Measurements from ENCODE around the gene MRPL17.

MRPL17 gene

GRCh38 chr11:6633422-6634408 lies 49.4 kb downstream of the MRPL17 start:
- Histone ChIP-seq H3K9ac (ENCODE audit: insufficient read length, low read depth) (no peak overlapping the region), H3K27me3 (ENCODE audit: insufficient read depth, insufficient read length) (peaks cover 15% of the 10 kb centered on the region), H3K4me1 (ENCODE audit: insufficient read depth, insufficient read length) (no peaks in the 10 kb centered on the region), H3K36me3 (ENCODE audit: insufficient read depth, insufficient read length, low read length) (peaks cover 55% of the 10 kb centered on the region), H3K9me3 (ENCODE audit: insufficient read depth, low read length) (no peaks in the 10 kb centered on the region), H3K4me3 (ENCODE audit: insufficient read length, low read depth) (no peak overlapping the region)
- TF ChIP-seq SUZ12 (IDR thresholded peaks at IDR 0.05; ENCODE audit: extremely low read depth, insufficient read depth, insufficient read length) (no peak), YY1 (IDR thresholded peaks at IDR 0.05; ENCODE audit: insufficient read depth, insufficient read length) (no peak), ZNF274 (IDR thresholded peaks at IDR 0.05; ENCODE audit: low read depth, low read length) (no peak)
- no peak for DNase-seq (ENCODE audit: low read depth, low spot score)

GRCh38 chr11:6632116-6633073 lies 50.7 kb downstream of the MRPL17 start:
- H3K9ac ChIP-seq (ENCODE audit: insufficient read length, low read depth) = no peak overlapping the region
- no peak overlapping the region for H3K4me3 ChIP-seq (ENCODE audit: insufficient read length, low read depth)
- DNase-seq (ENCODE audit: low read depth, low spot score) = no peak

DNA sequence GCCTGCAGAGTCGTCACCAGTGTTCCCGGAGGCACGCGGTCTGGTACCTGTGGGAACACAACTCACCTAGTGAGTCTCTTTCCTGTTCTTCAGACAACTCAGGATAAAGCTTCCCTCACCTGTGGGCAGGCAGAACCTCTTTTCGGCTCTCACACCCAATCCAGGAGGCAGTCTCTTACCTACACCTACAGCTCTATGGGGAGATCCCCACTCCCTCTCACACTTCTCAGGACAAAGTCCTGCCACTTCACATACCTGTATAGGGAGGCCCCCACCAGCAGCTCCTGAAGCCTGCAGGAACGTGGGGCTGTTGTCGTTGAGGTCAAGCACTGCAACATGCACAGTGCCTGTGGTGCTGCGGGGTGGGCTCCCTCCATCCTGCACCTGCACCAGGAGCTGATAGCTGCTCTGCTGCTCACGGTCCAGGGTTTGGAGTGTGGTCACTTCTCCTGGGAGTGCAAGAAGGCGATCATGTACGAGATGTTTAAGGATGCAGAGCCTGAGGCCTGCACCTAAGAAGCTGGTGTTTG lies 51.7 kb downstream of the MRPL17 start:
- Histone ChIP-seq H3K4me3 (ENCODE audit: insufficient read length, low read depth) (no peak overlapping the region), H3K27me3 (ENCODE audit: insufficient read depth, insufficient read length) (peaks cover 15% of the 10 kb centered on the region), H3K9ac (ENCODE audit: insufficient read length, low read depth) (no peak overlapping the region), H3K36me3 (ENCODE audit: insufficient read depth, insufficient read length, low read length) (peaks cover 71% of the 10 kb centered on the region), H3K4me1 (ENCODE audit: insufficient read depth, insufficient read length) (no peaks in the 10 kb centered on the region), H3K9me3 (ENCODE audit: insufficient read depth, low read length) (no peaks in the 10 kb centered on the region)
- no peak for DNase-seq (ENCODE audit: low read depth, low spot score)
- TF ChIP-seq ZNF274 (IDR thresholded peaks at IDR 0.05; ENCODE audit: low read depth, low read length) (no peak), SUZ12 (IDR thresholded peaks at IDR 0.05; ENCODE audit: extremely low read depth, insufficient read depth, insufficient read length) (no peak), YY1 (IDR thresholded peaks at IDR 0.05; ENCODE audit: insufficient read depth, insufficient read length) (no peak)

More at GRCh38 chr11:6632116-6633073, 50.7 kb downstream of the MRPL17 start:
- Histone ChIP-seq H3K9me3 (ENCODE audit: insufficient read depth, low read length) (no peaks in the 10 kb centered on the region), H3K4me1 (ENCODE audit: insufficient read depth, insufficient read length) (no peaks in the 10 kb centered on the region), H3K27me3 (ENCODE audit: insufficient read depth, insufficient read length) (peaks cover 15% of the 10 kb centered on the region), H3K36me3 (ENCODE audit: insufficient read depth, insufficient read length, low read length) (peaks cover 62% of the 10 kb centered on the region)
- no peak for TF ChIP-seq YY1 (IDR thresholded peaks at IDR 0.05; ENCODE audit: insufficient read depth, insufficient read length)
- TF ChIP-seq ZNF274 (IDR thresholded peaks at IDR 0.05; ENCODE audit: low read depth, low read length) = no peak
- TF ChIP-seq SUZ12 (IDR thresholded peaks at IDR 0.05; ENCODE audit: extremely low read depth, insufficient read depth, insufficient read length) = no peak

GRCh38 chr11:6630632-6631291 lies 52.4 kb downstream of the MRPL17 start:
- H3K9ac ChIP-seq (ENCODE audit: insufficient read length, low read depth) = no peak overlapping the region
- peaks cover 15% of the 10 kb centered on the region for H3K27me3 ChIP-seq (ENCODE audit: insufficient read depth, insufficient read length)
- peaks cover 78% of the 10 kb centered on the region for H3K36me3 ChIP-seq (ENCODE audit: insufficient read depth, insufficient read length, low read length)
- H3K9me3 ChIP-seq (ENCODE audit: insufficient read depth, low read length) = no peaks in the 10 kb centered on the region
- H3K4me3 ChIP-seq (ENCODE audit: insufficient read length, low read depth) = no peak overlapping the region
- H3K4me1 ChIP-seq (ENCODE audit: insufficient read depth, insufficient read length) = no peaks in the 10 kb centered on the region
- TF ChIP-seq ZNF274 (IDR thresholded peaks at IDR 0.05; ENCODE audit: low read depth, low read length) = no peak
- no peak for TF ChIP-seq SUZ12 (IDR thresholded peaks at IDR 0.05; ENCODE audit: extremely low read depth, insufficient read depth, insufficient read length)
- no peak for TF ChIP-seq YY1 (IDR thresholded peaks at IDR 0.05; ENCODE audit: insufficient read depth, insufficient read length)
- DNase-seq (ENCODE audit: low read depth, low spot score) = no peak

All from NT2/D1 (cell line).